K562 (cell line): ENCODE measurements around the gene PCDHB2. TPM values are rescaled to one million over a fixed set of nuclear protein-coding genes. Genes with fewer than 3 reads are reported as not detected.

Experiments used
- ATAC-seq: fragments of 200-7000 bp; cut with Tn5 transposase; 3 replicates; pipeline ENCODE4 v1.9.1; 2020; ENCODE audit warnings: moderate library complexity
- BruUV-seq: library from RNA; stranded (reverse); fragments of 400-500 nt; replicated peaks from 2 replicates; lab custom pipeline; 2021; lab: Mats Ljungman, UMichigan
- CTCF ChIA-PET: fragments of 300-600 bp; formaldehyde crosslinking; extraction: SDS; loops from one replicate; lab custom pipeline; 2021; ENCODE audit warnings: low intra/inter-chr PET ratio; lab: Yijun Ruan, JAX
- POLR2A ChIA-PET: fragments of 300-600, 350-650 bp; sonication (Branson Sonifier 250); formaldehyde crosslinking; extraction: SDS; loops from one replicate; lab custom pipeline; 2021; ENCODE audit warnings: antibody characterized with exemption, inconsistent platforms; lab: Yijun Ruan, JAX
- DNase-seq, 4 experiments: peaks; one replicate each; pipeline versions ENCODE4 v3.0.0 to v3.0.0-alpha.2; 2011 to 2018; ENCODE audit warnings: low spot score in 3 of 4, mixed read lengths in 3 of 4; ENCODE audit errors: extremely low read depth in 1 of 4
- FAIRE-seq: peaks from 2 replicates; lab custom pipeline; 2011; peaks lifted over from hg19 to GRCh38; lab: Jason Lieb, UNC
- H2AFZ ChIP-seq: 2 replicates; pipeline ENCODE4 v1.6.0; 2011; ENCODE audit warnings: low read depth, low read length, control low read depth, inconsistent platforms
- H3K27ac ChIP-seq: fragments of 200-600 bp; 3 replicates; pipeline ENCODE4 v1.8.0; 2011; ENCODE audit warnings: low read depth, mild to moderate bottlenecking, control low read depth, inconsistent platforms, low read length, moderate library complexity, mixed read lengths; ENCODE audit errors: extremely low read depth
- H3K27me3 ChIP-seq, 2 experiments: fragments of 300-600 bp in 1 of 2; 2 replicates in 1 of 2; 3 replicates in 1 of 2; pipeline versions ENCODE4 v1.6.0 to v1.8.0; 2011; ENCODE audit warnings: inconsistent platforms in 2 of 2, low read length in 2 of 2, mild to moderate bottlenecking in 1 of 2, mixed read lengths in 1 of 2, moderate library complexity in 1 of 2; ENCODE audit not compliant: control insufficient read depth in 2 of 2, insufficient read depth in 2 of 2
- H3K36me3 ChIP-seq: fragments of 300-600 bp; 3 replicates; pipeline ENCODE4 v1.8.0; 2011; ENCODE audit warnings: mild to moderate bottlenecking, low read length, inconsistent platforms; ENCODE audit not compliant: control insufficient read depth, insufficient read depth
- H3K4me1 ChIP-seq, 2 experiments: fragments of 200-600 bp in 1 of 2; replicated peaks in 1 of 2; 2 replicates in 1 of 2; 3 replicates in 1 of 2; pipeline versions ENCODE4 v1.5.1 to v1.8.0; 2011; ENCODE audit warnings: inconsistent platforms in 2 of 2, low read length in 2 of 2, mild to moderate bottlenecking in 1 of 2, mixed read lengths in 1 of 2, moderate library complexity in 1 of 2; ENCODE audit not compliant: control insufficient read depth in 2 of 2, insufficient read depth in 2 of 2
- H3K4me2 ChIP-seq: 2 replicates; pipeline ENCODE4 v1.6.1; 2011; ENCODE audit warnings: low read length, control low read depth, inconsistent platforms, mixed read lengths; ENCODE audit not compliant: insufficient read depth
- H3K4me3 ChIP-seq: fragments of 200-600 bp; sonication (generic), shearing (Covaris generic); 2 replicates; pipeline ENCODE4 v1.5.1; 2016; ENCODE audit warnings: control low read depth, inconsistent platforms
- H3K79me2 ChIP-seq: fragments of 200-600 bp; 3 replicates; pipeline ENCODE4 v1.8.0; 2011; ENCODE audit warnings: low read length, inconsistent platforms; ENCODE audit not compliant: control insufficient read depth, insufficient read depth
- H3K9ac ChIP-seq, 2 experiments: 2 replicates each; pipeline versions ENCODE4 v1.6.0 to v1.6.1; 2011; ENCODE audit warnings: low read depth in 2 of 2, low read length in 2 of 2, control low read depth in 1 of 2, inconsistent platforms in 1 of 2, mild to moderate bottlenecking in 1 of 2, mixed read lengths in 1 of 2; ENCODE audit not compliant: insufficient read depth in 1 of 2
- H3K9me1 ChIP-seq: one replicate; pipeline ENCODE4 v1.6.0; 2011; ENCODE audit warnings: inconsistent platforms, mild to moderate bottlenecking, low read length, moderate library complexity; ENCODE audit not compliant: control insufficient read depth, insufficient read depth
- H3K9me3 ChIP-seq: replicated peaks from 2 replicates; pipeline ENCODE4 v1.5.1; 2011; ENCODE audit warnings: low read depth, low read length, inconsistent platforms; ENCODE audit not compliant: control insufficient read depth, insufficient read depth
- H4K20me1 ChIP-seq: replicated peaks from 2 replicates; pipeline ENCODE4 v1.6.1; 2011; ENCODE audit warnings: low read length, inconsistent platforms, mixed read lengths; ENCODE audit not compliant: control insufficient read depth, insufficient read depth
- BACH1 ChIP-seq: fragments of 200-800 bp; sonication (Bioruptor generic); IDR thresholded peaks from 2 replicates; pipeline ENCODE4 v1.6.1; 2016; ENCODE audit warnings: missing genetic modification characterization, missing compliant biosample characterization
- DNMT1 ChIP-seq: fragments of 450-650 bp; IDR thresholded peaks from 2 replicates; pipeline ENCODE4 v1.6.1; 2016; ENCODE audit warnings: antibody characterized with exemption, mild to moderate bottlenecking
- HLTF ChIP-seq: fragments of 450-650 bp; IDR thresholded peaks from 2 replicates; pipeline ENCODE4 v1.6.1; 2016
- MAFG ChIP-seq: fragments of 450-650 bp; conservative IDR thresholded peaks from 2 replicates; pipeline ENCODE4 v1.6.1; 2016; ENCODE audit warnings: missing genetic modification characterization, missing compliant biosample characterization
- MBD2 ChIP-seq: sonication (generic); IDR thresholded peaks from 2 replicates; pipeline ENCODE4 v1.6.1; 2016; ENCODE audit warnings: low read depth, borderline replicate concordance
- MXI1 ChIP-seq: IDR thresholded peaks from 2 replicates; pipeline ENCODE4 v1.6.1; 2011; ENCODE audit warnings: low read depth, mild to moderate bottlenecking, improper control_type of control experiment, low read length
- NFIX ChIP-seq: fragments of 250-450 bp; sonication (Bioruptor Pico); IDR thresholded peaks from 2 replicates; pipeline ENCODE4 v1.4.0; 2020; ENCODE audit warnings: low read depth, mild to moderate bottlenecking, moderate library complexity
- NRF1 ChIP-seq, 2 experiments: fragments of 450-650 bp; IDR thresholded peaks in 1 of 2; conservative IDR thresholded peaks in 1 of 2; 2 replicates each; pipeline ENCODE4 v1.6.1; 2014; ENCODE audit warnings: mild to moderate bottlenecking in 2 of 2
- PHB2 ChIP-seq: fragments of 450-650 bp; IDR thresholded peaks from 2 replicates; pipeline ENCODE4 v1.6.1; 2017; ENCODE audit warnings: low read depth
- RAD51 ChIP-seq: fragments of 450-650 bp; IDR thresholded peaks from 2 replicates; pipeline ENCODE4 v1.7.1; 2016; ENCODE audit warnings: low read depth, mild to moderate bottlenecking, borderline replicate concordance
- RBBP5 ChIP-seq: fragments of 200-600 bp; sonication (generic); IDR thresholded peaks from 2 replicates; pipeline ENCODE4 v1.6.1; 2012; ENCODE audit warnings: borderline replicate concordance, mild to moderate bottlenecking, low read length, control low read depth, inconsistent platforms; ENCODE audit not compliant: insufficient read depth, poor library complexity, severe bottlenecking
- STAG1 ChIP-seq: sonication (generic); formaldehyde crosslinking; IDR thresholded peaks from 2 replicates; pipeline ENCODE4 v1.5.0; 2020; ENCODE audit warnings: missing genetic modification reagents, borderline replicate concordance
- TEAD4 ChIP-seq, 2 experiments: sonication (generic) in 1 of 2; formaldehyde crosslinking in 1 of 2; IDR thresholded peaks; 2 replicates each; pipeline versions ENCODE4 v1.6.1 to v1.8.0; 2012 to 2022; ENCODE audit warnings: borderline replicate concordance in 1 of 2, inconsistent platforms in 1 of 2, low read length in 1 of 2, mild to moderate bottlenecking in 1 of 2, missing genetic modification reagents in 1 of 2
- ZC3H8 ChIP-seq: fragments of 450-650 bp; IDR thresholded peaks from 2 replicates; pipeline ENCODE4 v1.6.1; 2017
- ZNF12 ChIP-seq: sonication (generic); formaldehyde crosslinking; IDR thresholded peaks from 2 replicates; pipeline ENCODE4 v1.4.0; 2020; ENCODE audit warnings: mild to moderate bottlenecking, missing genetic modification reagents
- ZNF184 ChIP-seq: sonication (generic); formaldehyde crosslinking; IDR thresholded peaks from 2 replicates; pipeline ENCODE4 v1.5.0; 2020; ENCODE audit warnings: missing genetic modification reagents
- ZNF217 ChIP-seq: sonication (generic); formaldehyde crosslinking; IDR thresholded peaks from 2 replicates; pipeline ENCODE4 v1.8.0; 2022; ENCODE audit warnings: mild to moderate bottlenecking, missing genetic modification reagents
- ZNF584 ChIP-seq: fragments of 200-800 bp; sonication (Bioruptor generic); IDR thresholded peaks from 2 replicates; pipeline ENCODE4 v1.6.1; 2016; ENCODE audit warnings: low read depth, mild to moderate bottlenecking, missing genetic modification characterization, missing compliant biosample characterization
- ZNF668 ChIP-seq: fragments of 250-450 bp; sonication (Bioruptor Pico); IDR thresholded peaks from 2 replicates; pipeline ENCODE4 v1.8.0; 2022; ENCODE audit warnings: mild to moderate bottlenecking, inconsistent platforms
- ZNF75A ChIP-seq: fragments of 450-650 bp; formaldehyde crosslinking; IDR thresholded peaks from 2 replicates; pipeline ENCODE4 v1.4.0; 2020; ENCODE audit warnings: mild to moderate bottlenecking
- WGBS: fragments of 100-300 bp; shearing (Covaris generic); methylation state at CpG from one replicate; pipeline ENCODE4 v1.1.6; 2016; ENCODE audit warnings: low coverage, mixed read lengths; ENCODE audit not compliant: insufficient coverage; ENCODE audit errors: missing lambda C conversion rate; 5-methylcytosine and 5-hydroxymethylcytosine counted together
- in situ Hi-C: fragments of 300-500 bp; cut with MboI; formaldehyde crosslinking; loops from 4 replicates; pipeline ENCODE4 v1.15.0; 2018; ENCODE audit warnings: inconsistent platforms, mixed read lengths
- intact Hi-C: fragments of 100-400 bp; cut with micrococcal nuclease; formaldehyde crosslinking; loops from 2 replicates; pipeline ENCODE4 v1.14.2; 2022
- polyA plus RNA-seq, 8 experiments: library from polyadenylated mRNA; depleted of rRNA in 4 of 8; stranded (reverse) in 5 of 8; unstranded in 3 of 8; fragments of >200 nt; fragmentation: Nextera tagmentation in 2 of 8; fragmentation: Illumina TruSeq in 1 of 8; extraction: Ambion mirVana in 2 of 8; extraction: Trizol in 1 of 8; gene quantifications; 2 replicates each; pipeline versions ENCODE4 v1.2.1 to v1.2.3, GENCODE V29; 2011 to 2014; ENCODE audit warnings: inconsistent platforms in 1 of 8, missing spikeins in 1 of 8
- total RNA-seq, 7 experiments: library from RNA; depleted of rRNA in 6 of 7; stranded (reverse); fragments of >200 nt in 6 of 7; fragmentation: Illumina TruSeq in 2 of 7; extraction: Trizol in 2 of 7; gene quantifications; 2 replicates each; pipeline versions ENCODE4 v1.2.1 to v1.2.3, GENCODE V29; 2011 to 2021; ENCODE audit warnings: low replicate concordance in 1 of 7

The PCDHB2 gene
- total and polyA plus RNA-seq, 9 of the 15 experiments (the other 6 are each of a cell fraction or from before 2014, with no cell fraction given) = 0.10 to 0.22 (median 0.17) TPM; not detected in 5

DNA sequence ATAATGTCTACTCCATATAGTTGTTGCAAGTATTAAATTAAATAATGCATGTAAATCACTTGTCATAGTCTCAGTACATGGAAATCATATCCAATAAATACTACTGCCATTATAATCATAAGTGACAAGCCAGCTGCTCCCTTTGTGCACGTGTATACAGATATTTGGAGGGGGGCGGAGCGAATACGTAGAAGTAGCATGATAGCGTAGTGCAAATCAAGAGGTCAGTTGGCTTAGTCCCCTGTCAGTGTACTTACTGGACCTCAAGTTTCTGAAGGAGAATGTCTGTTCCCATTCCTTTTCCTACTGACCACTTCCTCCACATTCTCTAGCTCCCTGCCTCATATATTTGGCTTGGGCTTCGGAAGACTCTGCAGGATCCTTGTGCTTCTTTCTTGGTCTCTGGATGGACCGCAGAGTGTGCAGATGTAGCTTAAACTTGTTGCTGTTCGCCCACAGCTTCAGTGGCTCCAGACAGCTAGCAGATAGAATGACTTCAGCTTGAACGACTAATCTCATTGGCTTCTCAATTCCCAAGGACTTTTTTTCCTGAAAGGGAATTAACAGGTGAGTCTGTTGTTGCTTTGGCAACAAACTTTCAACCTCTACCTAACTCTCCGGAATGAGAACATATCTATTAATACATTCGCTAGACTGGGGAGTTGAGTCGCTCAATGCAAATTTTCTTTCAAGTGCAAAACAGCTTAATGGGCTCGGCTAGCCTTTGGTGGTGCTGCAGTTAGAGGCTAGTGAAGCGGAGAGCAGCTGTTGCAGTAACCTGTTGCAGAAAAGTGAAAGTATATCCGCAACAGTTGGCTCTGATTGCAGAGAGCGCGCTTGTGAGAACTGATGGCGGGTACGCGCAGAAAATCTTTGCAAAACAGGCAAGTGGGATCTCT, 43.5 kb upstream of the PCDHB2 start, which contains the start of gene PCDHB1:
TSS of gene PCDHB1 (plus strand) at position 753 of the 899 bp plus-strand sequence. CDS start at position 850, 97 bp downstream.
- no peaks in the 10 kb centered on the region for H3K27me3 ChIP-seq
- TF ChIP-seq MAFG (tag) = no peak
- no peak for TF ChIP-seq HLTF
- no peak for TF ChIP-seq ZC3H8
- no peak for TF ChIP-seq MXI1
- TF ChIP-seq ZNF75A (CRISPR knock-in tag) = no peak
- no peak for TF ChIP-seq STAG1 (CRISPR knock-in tag)
- no peak for TF ChIP-seq BACH1
- TF ChIP-seq TEAD4 (IDR thresholded peaks at IDR 0.05; ENCODE audit: low read length) = no peak
- no peak for TF ChIP-seq TEAD4 (CRISPR knock-in tag; IDR thresholded peaks at IDR 0.05; ENCODE audit: borderline replicate concordance)
- no peak for TF ChIP-seq NRF1 (conservative IDR thresholded peaks at IDR 0.05 in 1 of 2, IDR thresholded peaks at IDR 0.05 in 1 of 2)
- no peak for TF ChIP-seq RBBP5
- no peak for TF ChIP-seq ZNF668 (CRISPR knock-in tag)
- TF ChIP-seq ZNF584 (CRISPR knock-in tag) = no peak
- no peak for TF ChIP-seq PHB2
- no peak for TF ChIP-seq ZNF217
- TF ChIP-seq ZNF12 = no peak
- no peak for TF ChIP-seq RAD51
- TF ChIP-seq MBD2 = no peak
- TF ChIP-seq DNMT1 = no peak
- TF ChIP-seq NFIX (CRISPR knock-in tag) = no peak
- no peak for TF ChIP-seq ZNF184 (CRISPR knock-in tag)
- no peaks in the 10 kb centered on the region for H3K79me2 ChIP-seq
- no peak within 1 kb of the TSS for H3K4me2 ChIP-seq
- no peak for DNase-seq
- intact Hi-C loops (no loop called here), in situ Hi-C loops (no loop called here)
- no peaks in the 10 kb centered on the region for H3K4me1 ChIP-seq
- no peaks in the 10 kb centered on the region for H3K9me1 ChIP-seq
- no peak within 1 kb of the TSS for H2AFZ ChIP-seq
- no peaks in the 10 kb centered on the region for H3K9me3 ChIP-seq
- H3K27ac ChIP-seq = no peak within 1 kb of the TSS
- H3K36me3 ChIP-seq = no peaks in the 10 kb centered on the region
- no peak for ATAC-seq
- ChIA-PET CTCF (no interaction called here), POLR2A (no interaction called here)
- no peak within 1 kb of the TSS for H3K4me3 ChIP-seq
- no peak within 1 kb of the TSS for H3K9ac ChIP-seq
- BruUV-seq = no TSS peak
- no peak for FAIRE-seq
- no peaks in the 10 kb centered on the region for H4K20me1 ChIP-seq
- WGBS = 1% methylated on average over 19 of the region's 20 CpGs
